H9 (cell line): ENCODE data around the gene NARS2. TPM values are rescaled to one million over a fixed set of nuclear protein-coding genes. Genes with fewer than 3 reads are reported as not detected.
"Not testable (repeated sequence)": the region's sequence is repeated elsewhere in the genome, so short reads cannot be mapped to it uniquely, and the experiment has no call there.

ENCODE experiments used
- DNase-seq: peaks from one replicate; pipeline ENCODE4 v3.0.0-alpha.2; 2017
- H2AFZ ChIP-seq: one replicate; pipeline ENCODE4 v1.6.1; 2013; ENCODE audit warnings: mild to moderate bottlenecking, low read length, control low read depth, moderate library complexity
- H2AK5ac ChIP-seq: 2 replicates; pipeline ENCODE4 v1.6.1; 2013; ENCODE audit warnings: low read length, control low read depth, mixed read lengths; ENCODE audit not compliant: insufficient read length
- H2BK120ac ChIP-seq: one replicate; pipeline ENCODE4 v1.6.1; 2013; ENCODE audit warnings: low read depth, mild to moderate bottlenecking, low read length, control low read depth, inconsistent platforms; ENCODE audit not compliant: poor library complexity, severe bottlenecking
- H2BK12ac ChIP-seq: 2 replicates; pipeline ENCODE4 v1.6.1; 2013; ENCODE audit warnings: low read length, control low read depth, mixed read lengths, low read depth; ENCODE audit not compliant: insufficient read length
- H2BK15ac ChIP-seq: 2 replicates; pipeline ENCODE4 v1.6.1; 2013; ENCODE audit warnings: low read depth, low read length, control low read depth
- H2BK20ac ChIP-seq: one replicate; pipeline ENCODE4 v1.6.1; 2013; ENCODE audit warnings: low read depth, mild to moderate bottlenecking, low read length, control low read depth, inconsistent platforms; ENCODE audit not compliant: poor library complexity, severe bottlenecking
- H2BK5ac ChIP-seq: 2 replicates; pipeline ENCODE4 v1.6.1; 2013; ENCODE audit warnings: low read length, control low read depth, mixed read lengths; ENCODE audit not compliant: insufficient read length
- H3K14ac ChIP-seq: 2 replicates; pipeline ENCODE4 v1.6.1; 2013; ENCODE audit warnings: low read length, control low read depth; ENCODE audit not compliant: insufficient read depth
- H3K18ac ChIP-seq: 2 replicates; pipeline ENCODE4 v1.6.1; 2013; ENCODE audit warnings: low read depth, mild to moderate bottlenecking, mixed read lengths, low read length, control low read depth; ENCODE audit not compliant: insufficient read length
- H3K23ac ChIP-seq: 2 replicates; pipeline ENCODE4 v1.6.1; 2013; ENCODE audit warnings: low read length, control low read depth, mixed read lengths, low read depth; ENCODE audit not compliant: insufficient read length
- H3K23me2 ChIP-seq: 2 replicates; pipeline ENCODE4 v1.6.1; 2013; ENCODE audit warnings: low read depth, mild to moderate bottlenecking, mixed read lengths, low read length, control low read depth; ENCODE audit not compliant: insufficient read length, poor library complexity, severe bottlenecking
- H3K27ac ChIP-seq: 2 replicates; pipeline ENCODE4 v1.5.1; 2013; ENCODE audit warnings: low read length, control low read depth, mixed read lengths, low read depth; ENCODE audit not compliant: insufficient read length
- H3K27me3 ChIP-seq: 2 replicates; pipeline ENCODE4 v1.6.1; 2013; ENCODE audit warnings: low read length, control low read depth, inconsistent platforms; ENCODE audit not compliant: insufficient read depth
- H3K4ac ChIP-seq: 2 replicates; pipeline ENCODE4 v1.6.1; 2013; ENCODE audit warnings: low read depth, mild to moderate bottlenecking, control low read depth, inconsistent platforms, low read length, moderate library complexity
- H3K4me1 ChIP-seq: 2 replicates; pipeline ENCODE4 v1.6.1; 2013; ENCODE audit warnings: low read length, control low read depth, inconsistent platforms; ENCODE audit not compliant: insufficient read depth
- H3K4me2 ChIP-seq: 2 replicates; pipeline ENCODE4 v1.6.1; 2013; ENCODE audit warnings: low read length, control low read depth, mixed read lengths; ENCODE audit not compliant: insufficient read length, insufficient read depth
- H3K56ac ChIP-seq: 2 replicates; pipeline ENCODE4 v1.6.1; 2013; ENCODE audit warnings: low read depth, mild to moderate bottlenecking, mixed read lengths, low read length, control low read depth; ENCODE audit not compliant: insufficient read length
- H3K79me1 ChIP-seq: 2 replicates; pipeline ENCODE4 v1.6.1; 2013; ENCODE audit warnings: low read depth, mild to moderate bottlenecking, moderate library complexity, low read length, control low read depth, inconsistent platforms; ENCODE audit not compliant: insufficient read depth, poor library complexity, severe bottlenecking
- H3K79me2 ChIP-seq: 2 replicates; pipeline ENCODE4 v1.6.1; 2013; ENCODE audit warnings: low read length, control low read depth, inconsistent platforms; ENCODE audit not compliant: insufficient read depth
- H3K9ac ChIP-seq: 2 replicates; pipeline ENCODE4 v1.6.1; 2013; ENCODE audit warnings: low read length, control low read depth, mixed read lengths; ENCODE audit not compliant: insufficient read length; ENCODE audit errors: extremely low read depth
- H3K9me3 ChIP-seq: one replicate; pipeline ENCODE4 v1.6.1; 2013; ENCODE audit warnings: low read depth, low read length, inconsistent platforms; ENCODE audit not compliant: control insufficient read depth
- H3T11ph ChIP-seq: one replicate; pipeline ENCODE4 v1.6.1; 2013; ENCODE audit warnings: mild to moderate bottlenecking, low read length, control low read depth, inconsistent platforms
- H4K20me1 ChIP-seq: one replicate; pipeline ENCODE4 v1.6.1; 2013; ENCODE audit not compliant: control insufficient read depth, insufficient read length, insufficient read depth
- H4K5ac ChIP-seq: 2 replicates; pipeline ENCODE4 v1.6.1; 2013; ENCODE audit warnings: low read depth, mild to moderate bottlenecking, mixed read lengths, low read length, control low read depth; ENCODE audit not compliant: insufficient read length
- H4K8ac ChIP-seq: replicated peaks from 2 replicates; pipeline ENCODE4 v1.6.1; 2013; ENCODE audit warnings: low read length, control low read depth, mixed read lengths, low read depth; ENCODE audit not compliant: insufficient read length
- H4K91ac ChIP-seq: 2 replicates; pipeline ENCODE4 v1.6.1; 2013; ENCODE audit warnings: low read depth, mild to moderate bottlenecking, moderate library complexity, mixed read lengths, low read length, control low read depth; ENCODE audit not compliant: insufficient read length
- H3K27ac Mint-ChIP-seq, 3 experiments: 2 replicates in 2 of 3; 3 replicates in 1 of 3; pipeline ENCODE4 v1.8.0; 2020 to 2021; ENCODE audit warnings: mixed read lengths in 3 of 3, mild to moderate bottlenecking in 1 of 3, moderate library complexity in 1 of 3
- H3K27me3 Mint-ChIP-seq: 2 replicates; pipeline ENCODE4 v1.8.0; 2021; ENCODE audit warnings: low read depth, mild to moderate bottlenecking, moderate library complexity, mixed read lengths
- H3K36me3 Mint-ChIP-seq, 3 experiments: 2 replicates in 2 of 3; 3 replicates in 1 of 3; pipeline ENCODE4 v1.8.0; 2020 to 2021; ENCODE audit warnings: low read depth in 3 of 3, mixed read lengths in 3 of 3; ENCODE audit not compliant: insufficient read depth in 1 of 3
- H3K4me1 Mint-ChIP-seq, 2 experiments: 2 replicates each; pipeline ENCODE4 v1.8.0; 2020; ENCODE audit warnings: mixed read lengths in 2 of 2
- H3K4me3 Mint-ChIP-seq, 2 experiments: 2 replicates in 1 of 2; 3 replicates in 1 of 2; pipeline ENCODE4 v1.8.0; 2020 to 2021; ENCODE audit warnings: mild to moderate bottlenecking in 2 of 2, mixed read lengths in 2 of 2, moderate library complexity in 1 of 2
- H3K9me3 Mint-ChIP-seq, 2 experiments: 2 replicates in 1 of 2; 3 replicates in 1 of 2; pipeline ENCODE4 v1.8.0; 2020; ENCODE audit warnings: mild to moderate bottlenecking in 2 of 2, mixed read lengths in 2 of 2, moderate library complexity in 1 of 2
- WGBS: extraction: QIAGEN DNeasy Blood & Tissue Kit; methylation state at CpG from one replicate; pipeline ENCODE4 v1.1.7; 2013; ENCODE audit warnings: missing lambda C conversion rate, low lambda C conversion rate, mixed read lengths; ENCODE audit not compliant: insufficient read length; ENCODE audit errors: extremely low coverage; 5-methylcytosine and 5-hydroxymethylcytosine counted together
- total RNA-seq: library from RNA; stranded (reverse); gene quantifications from 2 replicates; pipeline ENCODE4 v1.2.1, GENCODE V29; 2021

Gene NARS2
- total RNA-seq, 1 experiment from 2014 or later, result 29.7 TPM

DNA sequence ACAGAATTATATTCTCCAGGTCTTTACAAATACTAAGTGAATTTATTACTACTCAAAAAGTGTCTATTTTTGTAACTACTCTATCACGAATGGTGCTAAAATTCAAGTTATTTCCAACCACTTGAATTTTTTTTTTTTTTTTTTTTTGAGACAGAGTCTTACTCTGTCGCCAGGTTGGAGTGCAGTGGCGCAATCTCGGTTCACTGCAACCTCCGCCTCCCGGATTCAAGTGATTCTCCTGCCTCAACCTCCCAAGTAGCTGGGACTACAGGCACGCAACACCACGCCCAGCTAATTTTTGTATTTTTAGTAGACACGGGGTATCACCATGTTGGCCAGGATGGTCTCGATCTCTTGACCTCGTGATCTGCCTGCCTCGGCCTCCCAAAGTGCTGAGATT lies 11.6 kb downstream of the NARS2 start:
- not testable (repeated sequence) for H3K27ac Mint-ChIP-seq, H2AFZ ChIP-seq

More for the DNA sequence above, 11.6 kb downstream of the NARS2 start:
- not testable (repeated sequence) for H3K9me3 Mint-ChIP-seq, H3K9me3 ChIP-seq, H3K18ac ChIP-seq, H2BK5ac ChIP-seq, H3K27me3 Mint-ChIP-seq, H3K56ac ChIP-seq, H4K20me1 ChIP-seq, H3K4me1 ChIP-seq, H3K4ac ChIP-seq, H2AK5ac ChIP-seq, H3K27me3 ChIP-seq, H3T11ph ChIP-seq, H3K79me2 ChIP-seq, H2BK20ac ChIP-seq, H3K4me2 ChIP-seq, H2BK12ac ChIP-seq, H4K8ac ChIP-seq, H4K5ac ChIP-seq, H3K79me1 ChIP-seq, H3K27ac ChIP-seq, H3K4me3 Mint-ChIP-seq, H3K23ac ChIP-seq, H2BK15ac ChIP-seq, H3K14ac ChIP-seq, DNase-seq, H3K23me2 ChIP-seq, H2BK120ac ChIP-seq, H3K9ac ChIP-seq, H4K91ac ChIP-seq
- Mint-ChIP-seq H3K36me3 (peaks cover 12 to 42% (median 34%) of the 10 kb centered on the region in 3 experiments; a peak in 6 of 7 replicates), H3K4me1 (peaks cover 18 to 23% of the 10 kb centered on the region in 2 experiments)
- no CpG with 5 or more reads among the region's 12 CpGs for WGBS
